HG03460 (cell line): ENCODE data around the gene SPRY4.
"Not testable (repeated sequence)": the region's sequence is repeated elsewhere in the genome, so short reads cannot be mapped to it uniquely, and the experiment has no call there.

Experiments used
- ATAC-seq: cut with Tn5 transposase; IDR thresholded peaks from one replicate; pipeline ENCODE4 v1.9.1; 2021; ENCODE audit not compliant: unreplicated experiment

Gene SPRY4

DNA sequence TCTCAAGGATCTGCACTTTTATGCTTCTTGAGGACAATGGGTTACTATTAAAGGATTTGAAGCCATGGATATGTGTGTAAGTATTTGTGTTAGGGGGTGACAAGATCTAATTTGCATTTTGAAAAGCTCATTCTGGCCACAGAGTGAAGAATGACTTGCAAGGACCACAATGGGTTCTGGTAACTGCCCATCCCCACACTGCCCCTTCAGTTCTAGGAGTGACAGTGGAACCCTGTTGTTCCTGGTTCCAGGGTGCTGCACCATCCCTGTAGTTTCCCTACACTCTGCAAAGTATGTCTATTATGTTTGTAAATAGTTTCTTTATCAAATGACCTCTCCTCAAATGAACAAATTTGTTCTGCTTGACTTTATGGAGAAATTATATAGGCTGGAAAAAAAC, 9.7 kb upstream of the SPRY4 start:
- no peak for ATAC-seq

DNA sequence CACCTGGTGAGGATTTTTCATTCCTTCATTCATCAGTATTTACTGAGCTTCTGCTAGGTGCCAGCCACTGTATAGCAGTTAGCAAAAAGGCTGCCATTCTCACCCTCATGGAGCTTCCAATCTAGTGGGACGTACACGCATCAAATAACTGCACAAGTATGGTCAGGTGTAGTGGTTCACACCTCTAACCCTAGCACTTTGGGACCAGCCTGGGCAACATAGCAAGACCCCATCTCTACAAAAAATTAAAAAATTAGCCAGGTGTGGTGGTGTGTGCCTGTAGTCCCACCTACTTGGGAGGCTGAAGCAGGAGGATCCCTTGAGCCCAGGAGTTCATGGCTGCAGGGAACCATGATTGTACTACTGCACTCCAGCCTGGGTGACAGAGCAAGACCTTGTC, 8.9 kb upstream of the SPRY4 start:
- not testable (repeated sequence) for ATAC-seq

DNA sequence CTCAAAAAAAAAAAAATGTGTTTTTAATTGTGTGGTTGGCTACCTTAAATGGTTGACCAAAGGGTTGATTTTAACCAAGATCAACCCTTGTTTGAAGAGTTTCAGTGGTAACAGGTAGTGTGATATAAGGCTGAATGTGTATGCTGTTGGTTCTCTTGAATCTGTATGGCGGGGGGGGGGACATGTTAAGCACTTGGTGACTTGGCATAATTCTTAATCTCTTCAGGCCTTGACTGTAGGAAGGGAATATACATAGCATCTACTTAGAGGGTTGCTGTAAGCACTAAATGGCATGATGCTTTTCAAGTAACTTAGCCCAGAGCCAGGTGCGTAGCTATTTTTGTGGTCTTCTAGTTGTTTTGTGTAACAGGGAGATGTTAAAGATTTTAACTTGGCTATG, 5.6 kb upstream of the SPRY4 start:
- ATAC-seq: no peak

DNA sequence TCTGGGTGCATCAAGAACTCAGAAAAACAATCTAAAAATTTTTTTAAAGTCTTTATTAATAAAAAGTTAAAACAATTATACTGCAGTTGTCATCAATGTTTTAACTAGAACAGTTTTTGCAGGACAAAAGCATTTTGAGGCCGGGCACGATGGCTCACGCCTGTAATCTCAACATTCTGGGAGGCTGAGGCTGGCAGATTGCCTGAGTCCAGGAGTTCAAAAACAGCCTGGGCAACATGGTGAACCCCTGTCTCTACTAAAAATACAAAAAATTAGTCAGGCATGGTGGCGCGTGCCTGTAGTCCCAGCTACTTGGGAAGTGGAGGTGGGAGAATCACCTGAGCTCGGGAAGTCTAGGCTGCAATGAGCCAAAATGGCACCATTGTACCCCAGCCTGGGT, 5.2 kb upstream of the SPRY4 start:
- ATAC-seq: no peak

- no peak for ATAC-seq
Observed at GRCh38 chr5:142327111-142327842, 2.5 kb upstream of the SPRY4 start.

- ATAC-seq: no peak
Observed at GRCh38 chr5:142326480-142326938, 1.7 kb upstream of the SPRY4 start.

- no peak for ATAC-seq
Observed at GRCh38 chr5:142325725-142326479, 1.1 kb upstream of the SPRY4 start.

GRCh38 chr5:142324136-142324870, 518 bp downstream of the SPRY4 start:
- ATAC-seq: peak; percentile 39

- no peak for ATAC-seq
Observed at GRCh38 chr5:142323480-142324135, 1.2 kb downstream of the SPRY4 start.

GRCh38 chr5:142322747-142323479, 1.9 kb downstream of the SPRY4 start:
- no peak for ATAC-seq

DNA sequence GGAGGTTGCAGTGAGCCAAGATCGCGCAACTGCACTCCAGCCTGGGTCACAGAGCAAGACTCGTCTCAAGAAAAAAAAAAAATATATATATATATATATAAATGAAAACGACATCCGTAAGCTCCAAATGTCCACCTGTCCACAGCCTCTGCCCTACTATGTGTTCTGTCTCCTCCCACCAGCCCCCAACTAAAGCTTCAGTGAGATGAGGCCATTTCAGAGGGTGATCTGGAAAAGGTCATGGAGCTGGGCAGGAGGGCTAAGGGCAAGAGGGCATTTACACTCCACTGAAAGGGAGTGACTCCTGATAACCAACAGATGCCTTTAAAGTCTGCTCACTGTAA, 2.4 kb downstream of the SPRY4 start:
- ATAC-seq: no peak

GRCh38 chr5:142320851-142321560, 3.8 kb downstream of the SPRY4 start:
- ATAC-seq: no peak

DNA sequence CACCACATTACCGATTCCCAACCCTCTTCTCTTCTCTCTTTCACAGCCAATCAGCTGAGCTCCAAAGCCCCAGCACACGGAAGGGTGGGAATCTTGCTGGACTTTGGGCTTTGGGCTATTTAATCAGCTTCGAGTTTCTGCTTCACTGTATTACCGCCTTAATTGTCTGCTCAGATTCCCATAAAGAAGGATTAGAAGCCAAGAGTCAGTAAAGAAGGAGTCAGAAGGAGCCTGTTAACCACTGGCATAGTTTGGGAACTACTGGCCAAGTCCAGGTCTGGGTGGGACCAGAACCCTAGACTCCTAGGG, 4.4 kb downstream of the SPRY4 start:
- ATAC-seq: no peak

GRCh38 chr5:142319560-142320429, 5.0 kb downstream of the SPRY4 start:
- ATAC-seq: no peak

DNA sequence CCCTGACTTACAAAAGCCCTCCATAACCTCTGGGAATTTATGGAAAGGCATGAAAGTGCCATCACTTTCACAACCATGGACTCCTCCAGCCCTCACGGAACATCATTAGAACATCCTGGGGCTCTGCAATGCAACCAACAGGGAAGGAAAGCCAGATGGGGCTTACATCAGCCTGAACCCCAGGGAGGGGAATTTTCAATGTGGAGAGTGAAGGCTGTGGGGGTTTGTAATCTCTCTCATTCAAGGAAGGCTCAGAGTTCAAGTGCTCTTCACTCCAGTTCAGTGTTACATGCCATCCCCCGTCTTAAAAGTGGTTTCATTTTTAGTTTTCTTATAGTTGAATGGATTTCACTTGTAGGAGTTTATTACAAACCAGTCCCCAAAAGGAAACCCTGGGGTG, 5.7 kb downstream of the SPRY4 start:
- no peak for ATAC-seq

GRCh38 chr5:142317753-142318152, 7.1 kb downstream of the SPRY4 start:
- no peak for ATAC-seq

DNA sequence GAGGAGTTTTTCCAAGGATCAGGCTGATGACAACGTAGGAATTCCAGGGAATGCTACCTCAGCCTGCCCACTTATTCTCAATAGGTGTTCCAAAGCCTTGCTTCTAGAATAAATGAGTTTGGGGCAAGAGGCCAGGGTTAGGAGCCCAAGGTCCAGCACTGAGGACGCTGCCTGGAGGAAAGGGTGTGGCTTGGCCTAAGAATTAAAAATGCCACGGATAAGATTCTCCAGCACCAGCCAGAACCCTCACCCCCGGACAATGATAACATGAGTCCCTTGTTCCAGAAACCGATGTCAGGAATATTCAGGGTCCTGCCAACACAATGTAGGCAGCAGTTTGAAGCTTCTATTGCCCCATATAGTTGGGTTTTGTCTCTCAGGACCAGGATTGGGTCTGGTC, 7.6 kb downstream of the SPRY4 start:
- no peak for ATAC-seq

DNA sequence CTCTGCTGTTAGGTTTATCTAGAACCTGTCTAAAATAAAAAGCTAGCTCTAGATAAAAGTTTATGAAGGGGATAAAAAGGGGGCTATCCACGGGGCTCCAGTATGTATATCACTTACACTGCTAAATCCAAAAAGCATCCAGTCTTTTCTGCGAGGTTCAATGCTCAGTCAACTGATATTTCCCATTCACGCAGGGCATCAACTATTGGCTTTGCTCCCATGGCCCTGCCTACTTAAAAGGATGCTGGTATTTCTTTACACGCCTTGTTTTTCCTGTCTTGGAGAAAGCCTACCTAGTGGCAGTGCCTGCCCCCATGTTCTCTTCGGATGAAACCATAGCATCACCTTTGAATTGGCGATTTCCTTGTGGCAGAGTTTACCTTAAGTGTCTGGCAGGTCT, 8.1 kb downstream of the SPRY4 start:
- no peak for ATAC-seq

DNA sequence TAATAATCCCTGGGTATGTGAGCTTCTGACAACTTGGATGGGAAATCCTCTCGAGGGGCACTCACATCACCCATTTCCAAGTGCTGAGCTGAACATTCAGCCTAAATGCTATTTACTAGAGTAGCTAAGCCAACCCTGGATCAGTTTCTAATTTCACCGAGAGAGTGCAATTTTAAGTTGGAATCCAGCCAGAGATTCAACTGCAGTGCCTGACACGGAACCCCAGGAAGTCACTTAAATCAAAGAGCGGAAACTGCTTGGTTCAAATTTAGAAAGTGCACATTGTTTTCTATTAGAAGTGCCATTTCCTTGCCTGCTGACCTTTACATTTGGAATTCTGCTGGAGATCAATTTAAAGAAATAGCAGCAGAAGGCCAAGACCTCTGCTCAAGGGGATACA, 8.8 kb downstream of the SPRY4 start:
- no peak for ATAC-seq
